Skeletal muscle tissue (tissue), 4 donors: ENCODE results near the gene CABCOCO1. TPM values are rescaled to one million over a fixed set of nuclear protein-coding genes. Genes with fewer than 3 reads are reported as not detected.

Experiments used
- H3K27ac ChIP-seq: one replicate; pipeline ENCODE4 v1.7.0; 2013; ENCODE audit warnings: mild to moderate bottlenecking, low read depth, low read length, inconsistent platforms
- H3K27me3 ChIP-seq, 3 donors: one replicate each; pipeline ENCODE4 v1.7.0; 2013; ENCODE audit warnings: low read length in 3 of 3; ENCODE audit not compliant: control insufficient read depth in 3 of 3, insufficient read depth in 3 of 3
- H3K36me3 ChIP-seq, 3 donors: one replicate each; pipeline ENCODE4 v1.7.0; 2013; ENCODE audit warnings: low read length in 3 of 3; ENCODE audit not compliant: control insufficient read depth in 3 of 3, insufficient read depth in 3 of 3
- H3K4me1 ChIP-seq, 3 donors: one replicate each; pipeline ENCODE4 v1.7.0; 2013; ENCODE audit warnings: low read length in 3 of 3, mild to moderate bottlenecking in 3 of 3; ENCODE audit not compliant: control insufficient read depth in 3 of 3, insufficient read depth in 3 of 3
- H3K4me3 ChIP-seq, 3 donors: one replicate each; pipeline ENCODE4 v1.7.0; 2013; ENCODE audit warnings: low read length in 3 of 3
- H3K9ac ChIP-seq, 3 donors: one replicate each; pipeline ENCODE4 v1.7.0; 2013; ENCODE audit warnings: low read length in 3 of 3, mild to moderate bottlenecking in 3 of 3, moderate library complexity in 2 of 3, low read depth in 1 of 3
- H3K9me3 ChIP-seq, 3 donors: one replicate each; pipeline ENCODE4 v1.7.0; 2013; ENCODE audit warnings: low read length in 3 of 3; ENCODE audit not compliant: control insufficient read depth in 3 of 3
- total RNA-seq: library from RNA; depleted of rRNA; stranded (reverse); fragments of >200 nt; gene quantifications from one replicate; pipeline ENCODE4 v1.2.3, GENCODE V29; 2014
- donor health status: Osteomylitis.

The CABCOCO1 gene
- total RNA-seq, 1 donor from 2014 or later = 1.0 TPM

DNA sequence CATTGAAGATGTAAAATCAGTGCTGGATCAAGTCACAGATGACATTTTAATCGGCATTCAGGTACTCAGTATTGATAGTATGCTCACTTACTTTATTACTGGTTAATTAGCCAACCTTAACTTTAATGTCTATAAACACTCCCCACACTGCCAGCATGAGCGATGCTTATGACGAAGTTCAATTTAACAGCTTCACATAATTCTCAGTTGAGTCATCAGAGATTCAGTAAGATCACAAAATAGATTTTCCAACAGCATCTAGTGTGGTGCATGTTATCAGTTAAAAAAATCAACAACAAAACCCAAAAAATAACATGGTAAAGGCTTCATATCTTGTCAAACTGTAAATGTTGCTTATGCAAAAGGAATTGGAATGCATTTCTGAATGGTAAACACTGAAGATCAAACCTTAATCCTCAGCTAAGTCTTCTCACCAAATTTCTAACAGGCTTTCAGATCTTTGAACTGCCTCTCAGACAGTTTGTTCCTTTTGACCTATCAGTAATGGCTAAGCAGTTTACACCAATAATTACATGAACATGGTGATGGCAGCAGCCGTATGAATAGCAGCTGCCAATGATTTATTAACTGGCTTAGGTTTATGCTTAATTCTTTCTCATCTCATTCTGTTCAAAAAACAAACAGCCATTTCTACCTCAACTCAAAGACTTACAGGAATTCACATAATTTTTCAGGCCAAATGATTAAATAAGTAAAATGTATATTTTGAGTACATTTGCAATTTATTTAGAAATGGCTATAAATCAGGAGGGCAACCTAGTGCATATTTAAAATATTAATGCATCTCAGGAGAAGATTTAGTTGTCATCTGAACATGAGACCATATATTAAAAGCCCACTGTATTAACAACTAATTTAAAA, 98.5 kb downstream of the CABCOCO1 start:
- Histone ChIP-seq H3K4me1 (no peaks in the 10 kb centered on the region), H3K27ac (no peak overlapping the region), H3K9me3 (no peaks in the 10 kb centered on the region)

DNA sequence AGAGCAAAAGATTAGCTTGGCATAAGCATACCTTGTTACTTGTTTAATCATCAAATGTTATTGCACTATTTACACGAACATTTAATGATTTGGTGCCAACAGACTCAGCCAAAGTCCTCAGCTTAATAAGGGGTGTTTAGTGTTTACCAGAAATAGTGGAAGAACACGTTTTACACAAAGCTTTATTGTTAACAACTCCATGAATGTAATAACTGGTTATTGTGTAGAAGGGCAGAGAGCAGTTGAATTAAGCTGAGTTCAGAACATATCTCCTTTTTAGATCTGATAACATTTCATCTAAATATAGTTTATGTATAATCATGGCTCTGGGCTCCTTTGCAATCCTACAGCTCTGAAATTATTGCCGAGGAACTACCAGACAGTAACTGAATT, 99.1 kb downstream of the CABCOCO1 start:
- no peaks in the 10 kb centered on the region for H3K27me3 ChIP-seq
- H3K9ac ChIP-seq = no peak overlapping the region
- H3K4me3 ChIP-seq = no peak overlapping the region
- no peaks in the 10 kb centered on the region for H3K9me3 ChIP-seq
- H3K36me3 ChIP-seq = no peaks in the 10 kb centered on the region
- H3K27ac ChIP-seq = no peak overlapping the region
- H3K4me1 ChIP-seq = no peaks in the 10 kb centered on the region

More for the DNA sequence above, 98.5 kb downstream of the CABCOCO1 start:
- H3K4me3 ChIP-seq = no peak overlapping the region
- no peak overlapping the region for H3K9ac ChIP-seq
- no peaks in the 10 kb centered on the region for H3K27me3 ChIP-seq
- H3K36me3 ChIP-seq = no peaks in the 10 kb centered on the region

DNA sequence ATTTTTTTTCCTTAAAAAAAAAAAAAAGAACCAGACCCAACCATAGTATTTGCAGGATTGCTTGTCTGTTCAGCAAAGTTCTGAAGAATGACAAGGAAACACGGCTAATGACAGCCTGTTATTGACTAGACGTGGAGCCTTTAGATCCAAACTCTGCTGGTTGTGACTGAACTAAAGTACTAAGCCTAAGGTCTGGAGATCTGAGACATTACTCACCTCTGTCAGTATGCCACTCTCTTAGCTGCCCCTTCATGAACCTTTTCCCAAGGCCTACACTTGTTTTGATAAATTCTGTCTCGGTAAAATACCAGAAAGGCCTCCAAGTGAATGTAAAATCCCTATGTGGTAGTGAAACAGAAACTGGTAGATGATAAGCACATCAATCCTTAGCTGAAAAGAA, 101.0 kb downstream of the CABCOCO1 start:
- Histone ChIP-seq H3K4me3 (no peak overlapping the region), H3K27me3 (no peaks in the 10 kb centered on the region), H3K27ac (no peak overlapping the region), H3K36me3 (no peaks in the 10 kb centered on the region), H3K9ac (no peak overlapping the region), H3K4me1 (no peaks in the 10 kb centered on the region), H3K9me3 (no peaks in the 10 kb centered on the region)

DNA sequence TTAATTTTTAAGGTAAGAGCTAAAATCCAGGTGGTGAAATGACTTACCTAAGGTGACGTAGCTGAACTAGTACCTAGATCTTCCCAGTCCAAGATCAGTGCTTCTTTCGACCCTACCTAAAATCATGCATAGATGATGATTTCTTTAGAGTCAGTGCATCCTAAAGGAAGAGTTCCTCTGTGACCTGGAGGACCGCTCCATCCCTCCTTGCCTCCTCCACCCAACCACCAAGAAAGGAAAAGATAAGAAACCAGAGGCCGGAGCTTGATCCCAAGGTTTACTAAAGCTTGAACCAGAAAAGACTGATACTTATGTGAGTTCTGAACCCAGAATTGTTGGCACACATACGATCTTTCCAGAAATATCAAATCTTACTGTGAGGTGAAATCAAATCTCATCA, 101.8 kb downstream of the CABCOCO1 start:
- Histone ChIP-seq H3K9me3 (no peaks in the 10 kb centered on the region), H3K27me3 (no peaks in the 10 kb centered on the region), H3K4me3 (no peak overlapping the region), H3K4me1 (no peaks in the 10 kb centered on the region), H3K27ac (no peak overlapping the region), H3K9ac (no peak overlapping the region), H3K36me3 (no peaks in the 10 kb centered on the region)

DNA sequence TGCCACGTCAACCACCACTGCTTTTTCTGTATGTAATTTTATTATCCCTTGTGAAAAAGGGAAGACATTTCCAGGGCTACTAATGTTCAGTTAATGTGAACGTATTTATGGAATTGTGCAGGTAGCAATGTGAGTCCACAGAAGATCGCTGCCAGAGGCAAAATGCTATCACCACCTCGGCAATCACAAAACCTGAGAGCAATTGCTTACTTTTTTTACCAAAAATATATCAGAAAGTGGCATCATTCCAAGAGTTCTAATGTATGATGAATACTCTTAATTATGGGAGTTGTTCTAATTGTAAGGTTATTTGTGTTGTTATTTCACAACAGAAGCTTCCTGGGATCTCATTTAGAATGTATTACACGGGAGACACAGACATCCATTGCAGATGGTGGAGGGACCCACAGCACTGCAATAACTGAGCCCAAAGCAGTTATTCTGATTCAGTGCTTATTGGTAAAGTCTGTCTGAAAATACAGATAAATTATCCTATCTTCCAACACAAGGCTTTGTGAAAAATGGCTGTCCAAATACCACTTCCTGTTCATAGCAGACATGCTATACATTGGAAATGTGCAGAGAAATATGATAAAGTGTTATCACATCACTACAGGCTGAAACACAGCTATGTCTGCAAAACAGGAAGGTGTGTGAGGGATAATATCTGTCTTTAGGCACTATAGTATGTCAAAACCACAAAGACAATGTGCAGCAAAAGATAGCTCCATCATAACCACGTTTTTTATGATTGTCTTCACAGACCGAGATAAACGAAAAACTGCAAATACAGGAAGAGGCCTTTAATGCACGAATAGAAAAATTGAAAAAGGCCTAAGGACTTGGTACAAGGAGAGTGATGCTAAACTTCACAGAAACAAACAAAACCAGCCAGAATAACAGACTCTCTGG, 102.7 kb downstream of the CABCOCO1 start:
- no peak overlapping the region for H3K9ac ChIP-seq
- no peaks in the 10 kb centered on the region for H3K27me3 ChIP-seq
- no peaks in the 10 kb centered on the region for H3K9me3 ChIP-seq
- H3K27ac ChIP-seq = no peak overlapping the region
- no peaks in the 10 kb centered on the region for H3K4me1 ChIP-seq
- no peak overlapping the region for H3K4me3 ChIP-seq
- H3K36me3 ChIP-seq = no peaks in the 10 kb centered on the region

DNA sequence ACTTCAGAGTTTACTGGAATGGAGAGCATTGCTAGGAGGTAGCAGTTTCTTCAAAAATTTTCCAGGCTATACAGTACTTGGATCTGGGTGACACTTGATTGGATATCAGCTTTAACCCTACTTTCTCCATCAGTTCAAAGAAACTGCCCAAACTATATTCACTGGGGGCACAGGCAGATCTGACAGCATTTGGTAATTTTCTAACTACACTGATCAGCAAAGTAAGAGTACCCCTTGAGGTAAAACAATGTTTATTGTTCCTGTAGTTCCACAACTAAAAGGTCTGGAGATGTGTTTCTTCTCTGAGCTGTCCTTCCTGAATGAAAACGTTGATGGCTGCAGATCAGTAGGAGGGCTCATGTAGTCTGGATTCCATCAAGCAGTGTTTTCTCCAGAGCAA, 104.2 kb downstream of the CABCOCO1 start:
- no peaks in the 10 kb centered on the region for H3K4me1 ChIP-seq
- no peak overlapping the region for H3K4me3 ChIP-seq
- H3K27ac ChIP-seq = no peak overlapping the region
- no peaks in the 10 kb centered on the region for H3K36me3 ChIP-seq
- no peak overlapping the region for H3K9ac ChIP-seq
- no peaks in the 10 kb centered on the region for H3K27me3 ChIP-seq
- no peaks in the 10 kb centered on the region for H3K9me3 ChIP-seq

DNA sequence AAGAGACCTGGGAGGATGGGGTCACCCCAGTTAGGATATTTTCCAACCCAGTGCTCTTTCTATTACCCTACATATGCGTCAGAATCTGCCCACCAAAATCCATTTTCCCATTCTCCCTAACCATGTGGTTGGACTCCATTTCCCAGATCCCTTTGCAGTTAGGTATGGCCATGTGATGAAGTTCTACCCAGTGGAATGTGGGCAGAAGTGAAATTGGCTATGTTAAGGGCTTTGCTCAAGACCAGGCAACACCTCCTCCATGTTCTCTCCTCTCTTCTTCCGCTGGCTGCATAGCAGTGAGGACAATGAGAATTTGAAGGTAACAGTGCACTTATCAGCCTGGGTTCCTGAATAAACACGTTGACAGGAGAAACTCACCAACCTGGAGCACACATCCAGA, 111.3 kb downstream of the CABCOCO1 start:
- Histone ChIP-seq H3K4me3 (no peak overlapping the region), H3K4me1 (no peaks in the 10 kb centered on the region), H3K9me3 (no peaks in the 10 kb centered on the region), H3K27me3 (no peaks in the 10 kb centered on the region), H3K9ac (no peak overlapping the region), H3K27ac (no peak overlapping the region), H3K36me3 (no peaks in the 10 kb centered on the region)

DNA sequence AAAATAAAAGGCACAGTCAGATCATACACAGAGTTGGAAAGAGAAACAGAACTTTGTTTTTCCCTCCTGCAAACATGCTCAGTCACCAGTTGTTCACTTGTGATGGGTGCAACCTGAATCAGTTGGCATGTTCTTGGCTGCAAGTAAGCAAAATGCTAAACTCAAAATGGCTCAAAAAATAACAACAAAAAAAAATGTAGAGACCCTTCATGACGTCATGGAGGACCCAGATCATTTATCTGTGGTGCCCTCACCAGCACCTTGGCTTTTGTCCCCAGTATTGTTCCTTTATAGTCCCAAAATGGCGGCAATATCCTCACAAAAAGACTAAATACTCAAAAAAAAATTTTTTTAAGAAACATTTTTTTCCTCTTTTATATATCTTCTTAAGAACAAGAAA, 112.4 kb downstream of the CABCOCO1 start:
- Histone ChIP-seq H3K27ac (no peak overlapping the region), H3K9ac (no peak overlapping the region), H3K27me3 (no peaks in the 10 kb centered on the region), H3K36me3 (no peaks in the 10 kb centered on the region), H3K9me3 (no peaks in the 10 kb centered on the region), H3K4me1 (no peaks in the 10 kb centered on the region), H3K4me3 (no peak overlapping the region)

DNA sequence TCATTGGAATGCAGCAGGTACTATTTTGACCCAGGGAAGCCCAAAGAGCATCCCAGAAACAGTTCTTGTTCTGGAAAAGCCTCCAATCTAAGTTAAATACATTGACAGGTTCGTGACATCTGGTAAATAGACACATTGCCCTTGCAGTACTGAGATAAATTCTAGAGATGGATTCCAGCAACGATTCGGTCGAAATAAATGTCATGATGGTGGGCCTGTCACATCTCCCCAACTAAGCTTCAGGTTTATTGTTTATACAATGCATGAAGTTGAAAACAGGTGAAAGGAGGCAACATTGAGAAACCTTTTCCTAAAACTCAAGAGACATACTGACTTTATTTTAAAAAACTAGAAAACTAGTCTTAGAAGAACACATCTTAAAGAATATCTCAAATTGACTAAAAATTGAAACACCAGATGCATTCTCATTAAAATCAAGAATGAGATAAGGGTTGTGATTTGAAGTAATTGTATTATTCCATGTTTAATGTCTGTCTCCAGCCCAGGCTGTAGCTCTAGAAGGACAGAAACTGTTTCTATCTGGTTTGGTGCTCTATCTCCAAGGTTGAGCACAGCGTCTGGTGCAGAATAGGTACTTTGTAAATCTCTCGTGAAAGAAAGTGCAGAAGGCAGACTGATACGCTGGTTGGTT, 114.0 kb downstream of the CABCOCO1 start:
- H3K27ac ChIP-seq = no peak overlapping the region
- H3K9me3 ChIP-seq = no peaks in the 10 kb centered on the region
- H3K4me3 ChIP-seq = no peak overlapping the region
- no peaks in the 10 kb centered on the region for H3K36me3 ChIP-seq
- no peaks in the 10 kb centered on the region for H3K4me1 ChIP-seq
- H3K9ac ChIP-seq = no peak overlapping the region
- no peaks in the 10 kb centered on the region for H3K27me3 ChIP-seq
